SU-DHL-6 (cell line): ENCODE measurements around the gene BDH2.

Experiments
- H2AFZ ChIP-seq: fragments of 200-600 bp; sonication (generic); 2 replicates; pipeline ENCODE4 v1.6.1; 2014; ENCODE audit warnings: low read depth, mild to moderate bottlenecking, moderate library complexity, mixed read lengths, antibody characterized with exemption, low read length; ENCODE audit not compliant: severe bottlenecking
- H3F3A ChIP-seq: fragments of 200-600 bp; shearing (Covaris generic); 2 replicates; pipeline ENCODE4 v1.6.0; 2016; ENCODE audit warnings: antibody characterized with exemption, mild to moderate bottlenecking; ENCODE audit not compliant: insufficient read depth
- H3K27ac ChIP-seq: fragments of 200-600 bp; sonication (generic); 2 replicates; pipeline ENCODE4 v1.5.1; 2016; ENCODE audit warnings: low read depth, mild to moderate bottlenecking, low read length, moderate library complexity, mixed read lengths
- H3K27me3 ChIP-seq: fragments of 200-600 bp; sonication (generic), shearing (Covaris generic); 2 replicates; pipeline ENCODE4 v1.6.0; 2014; ENCODE audit warnings: mild to moderate bottlenecking, low read length
- H3K36me3 ChIP-seq: fragments of 200-600 bp; sonication (generic); 2 replicates; pipeline ENCODE4 v1.6.1; 2014; ENCODE audit warnings: mild to moderate bottlenecking, low read length, mixed read lengths
- H3K4me2 ChIP-seq: fragments of 300-600, 200-600 bp; shearing (Covaris generic), sonication (generic); 2 replicates; pipeline ENCODE4 v1.6.0; 2014; ENCODE audit warnings: low read length, low read depth, mild to moderate bottlenecking; ENCODE audit not compliant: poor library complexity, severe bottlenecking
- H3K4me3 ChIP-seq: fragments of 200-600 bp; sonication (generic); 2 replicates; pipeline ENCODE4 v1.5.1; 2014; ENCODE audit warnings: antibody characterized with exemption, low read length, mild to moderate bottlenecking, mixed read lengths; ENCODE audit not compliant: insufficient read depth, poor library complexity, severe bottlenecking
- H3K79me2 ChIP-seq: fragments of 200-600 bp; sonication (generic); 2 replicates; pipeline ENCODE4 v1.6.1; 2014; ENCODE audit warnings: mild to moderate bottlenecking, low read length, moderate library complexity; ENCODE audit not compliant: insufficient read depth
- H3K9ac ChIP-seq: fragments of 200-600 bp; sonication (generic); 2 replicates; pipeline ENCODE4 v1.7.0; 2014; ENCODE audit warnings: mild to moderate bottlenecking, low read length
- H3K9me2 ChIP-seq: fragments of 200-600 bp; sonication (generic); replicated peaks from 2 replicates; pipeline ENCODE4 v1.6.1; 2014; ENCODE audit warnings: low read length; ENCODE audit not compliant: insufficient read depth
- H3K9me3 ChIP-seq: fragments of 200-600 bp; sonication (generic); 2 replicates; pipeline ENCODE4 v1.6.1; 2014; ENCODE audit warnings: low read length, mixed read lengths; ENCODE audit not compliant: insufficient read depth
- H4K20me1 ChIP-seq: fragments of 200-600 bp; sonication (generic); 2 replicates; pipeline ENCODE4 v1.6.1; 2014; ENCODE audit warnings: low read depth, mild to moderate bottlenecking, antibody characterized with exemption, low read length, moderate library complexity, mixed read lengths
- EZH2phosphoT487 ChIP-seq: fragments of 200-600 bp; sonication (generic), shearing (Covaris generic); conservative IDR thresholded peaks from 2 replicates; pipeline ENCODE4 v1.6.1; 2018; ENCODE audit warnings: mild to moderate bottlenecking, antibody characterized with exemption, low read length, moderate library complexity, mixed read lengths
- TF ChIP-seq, protein P1 (sequence below): fragments of 200-600 bp; sonication (generic); IDR thresholded peaks from one replicate; pipeline ENCODE4 v1.5.1; 2017; ENCODE audit warnings: antibody characterized with exemption, mild to moderate bottlenecking, low read length, moderate library complexity; ENCODE audit not compliant: insufficient read depth, poor library complexity, severe bottlenecking

BDH2 gene

DNA sequence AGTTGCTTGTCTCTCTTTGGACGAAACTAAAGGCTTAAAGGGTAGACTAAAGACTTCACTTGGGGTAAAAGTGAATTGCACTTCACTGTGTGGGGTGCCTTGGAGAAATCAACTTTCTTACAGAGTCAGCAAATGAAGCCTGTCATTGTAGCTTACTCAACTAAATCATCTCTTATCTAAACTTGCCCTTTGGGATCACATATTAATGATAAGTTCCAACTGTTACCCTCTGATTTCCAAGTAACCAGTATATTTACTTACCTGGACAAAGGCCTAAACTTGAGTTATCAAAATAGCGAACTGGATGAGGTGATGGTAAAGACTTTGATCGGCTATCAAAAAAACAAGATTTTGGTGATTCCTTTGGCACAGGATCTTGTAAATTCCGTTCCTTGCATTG is 8.9 kb upstream of the BDH2 start:
- H3F3A ChIP-seq: no peaks in the 10 kb centered on the region
- H3K27me3 ChIP-seq: no peaks in the 10 kb centered on the region
- H3K9me2 ChIP-seq: no peaks in the 10 kb centered on the region
- no peak overlapping the region for H2AFZ ChIP-seq
- H3K4me2 ChIP-seq: no peak overlapping the region
- no peak overlapping the region for H3K27ac ChIP-seq
- H3K9ac ChIP-seq: no peak overlapping the region
- no peaks in the 10 kb centered on the region for H4K20me1 ChIP-seq
- no peaks in the 10 kb centered on the region for H3K9me3 ChIP-seq
- no peaks in the 10 kb centered on the region for H3K79me2 ChIP-seq
- TF ChIP-seq EZH2phosphoT487: no peak
- TF ChIP-seq, protein P1, sequence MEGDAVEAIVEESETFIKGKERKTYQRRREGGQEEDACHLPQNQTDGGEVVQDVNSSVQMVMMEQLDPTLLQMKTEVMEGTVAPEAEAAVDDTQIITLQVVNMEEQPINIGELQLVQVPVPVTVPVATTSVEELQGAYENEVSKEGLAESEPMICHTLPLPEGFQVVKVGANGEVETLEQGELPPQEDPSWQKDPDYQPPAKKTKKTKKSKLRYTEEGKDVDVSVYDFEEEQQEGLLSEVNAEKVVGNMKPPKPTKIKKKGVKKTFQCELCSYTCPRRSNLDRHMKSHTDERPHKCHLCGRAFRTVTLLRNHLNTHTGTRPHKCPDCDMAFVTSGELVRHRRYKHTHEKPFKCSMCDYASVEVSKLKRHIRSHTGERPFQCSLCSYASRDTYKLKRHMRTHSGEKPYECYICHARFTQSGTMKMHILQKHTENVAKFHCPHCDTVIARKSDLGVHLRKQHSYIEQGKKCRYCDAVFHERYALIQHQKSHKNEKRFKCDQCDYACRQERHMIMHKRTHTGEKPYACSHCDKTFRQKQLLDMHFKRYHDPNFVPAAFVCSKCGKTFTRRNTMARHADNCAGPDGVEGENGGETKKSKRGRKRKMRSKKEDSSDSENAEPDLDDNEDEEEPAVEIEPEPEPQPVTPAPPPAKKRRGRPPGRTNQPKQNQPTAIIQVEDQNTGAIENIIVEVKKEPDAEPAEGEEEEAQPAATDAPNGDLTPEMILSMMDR: no peak
- H3K4me3 ChIP-seq: no peak overlapping the region
- peaks cover 4% of the 10 kb centered on the region; the same call in 1 of the 2 replicates for H3K36me3 ChIP-seq

DNA sequence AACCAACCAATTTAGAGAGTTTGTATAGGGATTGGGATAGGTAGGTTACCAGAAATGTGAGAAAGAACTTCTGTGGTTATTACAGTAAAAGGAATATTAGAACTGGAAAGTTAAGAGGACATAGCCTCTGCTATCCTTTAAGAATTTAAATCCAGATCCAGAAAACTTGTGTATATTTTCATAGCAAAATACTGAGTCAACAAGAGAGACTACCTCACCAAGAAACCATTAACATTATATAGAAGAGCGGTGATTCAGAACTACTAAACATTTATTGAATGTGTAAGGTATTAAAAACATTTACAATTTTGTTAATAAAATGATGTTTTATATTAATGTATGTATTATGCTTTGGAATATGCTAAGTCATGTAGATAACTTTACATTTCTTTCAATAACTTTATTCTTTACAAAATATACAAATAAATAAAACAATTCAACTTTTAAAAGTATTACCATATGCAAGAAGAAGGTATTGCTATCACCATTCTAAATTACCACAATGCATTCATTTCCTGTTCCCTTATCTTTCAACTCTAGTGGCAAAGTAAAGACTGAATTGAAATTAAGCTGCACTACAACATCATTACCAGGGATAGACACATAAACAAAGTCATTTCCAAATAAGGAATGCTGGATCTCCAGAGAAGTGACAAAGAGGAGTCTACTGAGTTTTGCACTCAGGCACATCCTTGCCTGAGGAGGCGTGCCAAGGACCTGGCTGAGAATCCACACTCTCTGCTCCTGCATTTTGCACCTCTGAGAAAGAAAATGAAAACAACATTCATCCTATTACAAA is 6.1 kb upstream of the BDH2 start:
- Histone ChIP-seq H3K4me2 (no peak overlapping the region), H3K27ac (no peak overlapping the region)
- no peak for TF ChIP-seq EZH2phosphoT487
- TF ChIP-seq, protein P1: no peak

DNA sequence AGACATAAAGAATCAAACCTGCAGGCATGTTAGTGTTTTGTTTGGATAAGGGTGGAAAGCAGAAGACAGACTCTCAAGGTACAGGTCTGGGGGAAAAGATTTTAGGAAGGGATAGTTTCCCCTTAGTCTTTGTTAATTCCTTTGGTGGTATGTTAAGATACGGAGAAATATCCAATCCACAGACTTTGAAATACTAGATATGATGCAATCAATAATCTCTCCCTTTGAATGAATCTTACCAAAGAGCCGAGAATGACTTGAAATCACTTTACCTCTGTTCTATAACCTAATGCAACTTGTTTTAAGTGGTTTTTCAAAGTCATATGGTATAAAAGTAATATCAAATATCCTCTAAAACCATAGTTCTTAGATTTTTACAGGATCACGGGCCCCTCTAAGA is 5.3 kb upstream of the BDH2 start:
- H2AFZ ChIP-seq: no peak overlapping the region
- no peaks in the 10 kb centered on the region for H4K20me1 ChIP-seq
- no peak overlapping the region for H3K4me3 ChIP-seq
- no peaks in the 10 kb centered on the region for H3K79me2 ChIP-seq
- no peak overlapping the region for H3K27ac ChIP-seq
- peaks cover 4% of the 10 kb centered on the region; the same call in 1 of the 2 replicates for H3K36me3 ChIP-seq
- no peaks in the 10 kb centered on the region for H3K27me3 ChIP-seq
- TF ChIP-seq, protein P1: no peak
- TF ChIP-seq EZH2phosphoT487: no peak
- H3K9ac ChIP-seq: no peak overlapping the region
- no peaks in the 10 kb centered on the region for H3K9me3 ChIP-seq
- H3F3A ChIP-seq: no peaks in the 10 kb centered on the region; the same call in 1 of the 2 replicates
- no peak overlapping the region for H3K4me2 ChIP-seq
- no peaks in the 10 kb centered on the region for H3K9me2 ChIP-seq

More for the DNA sequence above, 6.1 kb upstream of the BDH2 start:
- Histone ChIP-seq H3K36me3 (peaks cover 4% of the 10 kb centered on the region; the same call in 1 of the 2 replicates), H2AFZ (no peak overlapping the region), H3K4me3 (no peak overlapping the region), H3K27me3 (no peaks in the 10 kb centered on the region), H3K79me2 (no peaks in the 10 kb centered on the region), H3F3A (no peaks in the 10 kb centered on the region; the same call in 1 of the 2 replicates), H3K9ac (no peak overlapping the region), H4K20me1 (no peaks in the 10 kb centered on the region), H3K9me3 (no peaks in the 10 kb centered on the region), H3K9me2 (no peaks in the 10 kb centered on the region)
